ENCODE measurements around the gene ADAM21. TPM values are rescaled to one million over a fixed set of nuclear protein-coding genes. Genes with fewer than 3 reads are reported as not detected.

The ADAM21 gene
- 0.06 TPM in 2 of 5 replicates, not detected in the others for total RNA-seq (2022; extraction: Qiagen RNA extraction; ENCODE audit: low read depth)

GRCh38 chr14:70451874-70452273 lies at the start of gene ADAM21:
Gene ADAM21 (plus strand): TSS chr14:70452174. CDS start chr14:70457500, 5,326 bp downstream.

GRCh38 chr14:70416725-70417349 lies 35.1 kb upstream of the ADAM21 start, which contains the start of gene SYNJ2BP:
Gene SYNJ2BP (minus strand): TSS chr14:70417090. CDS start chr14:70416963, 127 bp downstream.

Other genes starting within 250 kb of the ADAM21 start
- 54.5 to 65.9 TPM (median 58.7 TPM) in 5 replicates for gene COX16, start 92.5 kb upstream of the ADAM21 start, total RNA-seq (2022; extraction: Qiagen RNA extraction; ENCODE audit: low read depth)
- gene SYNJ2BP, start 35.1 kb upstream of the ADAM21 start, total RNA-seq (2022; extraction: Qiagen RNA extraction; ENCODE audit: low read depth): 8.4 to 13.9 TPM (median 10.4 TPM) in 5 replicates
- gene ADAM20, start 82.8 kb downstream of the ADAM21 start, total RNA-seq (2022; extraction: Qiagen RNA extraction; ENCODE audit: low read depth): 0.03 to 0.04 TPM in 2 of 5 replicates, not detected in the others
- 43.3 to 50.0 TPM (median 45.9 TPM) in 5 replicates for gene MED6, start 148.5 kb downstream of the ADAM21 start, total RNA-seq (2022; extraction: Qiagen RNA extraction; ENCODE audit: low read depth)
- 1.7 to 2.6 TPM (median 2.0 TPM) in 5 replicates for gene TTC9, start 189.7 kb downstream of the ADAM21 start, total RNA-seq (2022; extraction: Qiagen RNA extraction; ENCODE audit: low read depth)

All from A549 treated with DMSO at 1 μM for 4 hours (cell line).